Amygdala (tissue), 56 donors: ENCODE measurements around the gene SDC1.

Source experiments
- DNase-seq, 56 donors: peaks; one replicate each; lab custom pipeline; 2025; lab: John Stamatoyannopoulos, UW

SDC1 gene

GRCh38 chr2:20186855-20187187 lies 38.1 kb downstream of the SDC1 start:
- DNase-seq, result no peak

- DNase-seq, result peak in 15 of 56 donors; percentile 5 to 60 (median 18)
Observed at GRCh38 chr2:20186078-20186854, 38.7 kb downstream of the SDC1 start.

DNA sequence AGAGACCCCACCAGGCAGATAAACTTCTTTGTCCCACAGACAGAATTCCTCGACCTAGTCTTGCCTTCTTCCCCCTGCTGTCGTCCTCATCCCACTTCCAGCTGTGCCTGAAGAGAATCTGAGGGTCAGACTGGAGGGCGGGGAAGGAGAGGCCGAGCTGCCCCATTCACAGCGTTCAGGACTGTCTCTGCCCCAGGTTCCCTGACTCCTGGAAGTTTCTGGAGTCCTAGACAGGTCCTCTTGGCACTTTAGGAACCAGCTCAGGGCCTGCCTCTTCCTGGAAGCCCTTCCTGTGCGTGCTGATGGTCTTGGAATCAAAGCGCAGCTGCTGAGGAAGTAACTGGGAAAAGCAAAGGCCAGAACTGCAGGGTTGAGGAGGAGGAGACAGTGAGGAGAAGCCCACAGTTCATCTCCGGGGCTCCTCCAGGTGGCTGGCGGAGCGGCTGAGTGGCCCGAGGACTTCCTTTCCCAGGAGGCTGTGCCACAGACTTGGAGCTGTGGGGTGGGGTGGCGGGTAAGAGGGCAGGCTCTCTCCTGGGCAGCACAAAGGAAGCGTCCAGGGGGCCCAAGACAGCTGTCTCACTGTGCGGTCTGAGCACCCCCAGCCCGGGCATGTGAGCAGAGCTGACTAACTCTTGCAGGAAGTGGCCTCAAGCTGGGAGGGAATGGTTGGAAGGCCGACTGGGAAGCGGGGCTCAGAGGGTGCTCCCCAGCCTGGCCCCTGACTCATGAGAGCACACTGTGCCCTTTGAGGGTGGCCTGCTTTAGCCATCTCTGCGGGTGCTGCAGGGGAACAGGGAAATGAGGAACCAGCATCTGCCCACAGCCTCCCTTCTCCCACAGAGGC lies 39.5 kb downstream of the SDC1 start:
- peak in 1 of 56 donors; percentile 6 for DNase-seq

DNA sequence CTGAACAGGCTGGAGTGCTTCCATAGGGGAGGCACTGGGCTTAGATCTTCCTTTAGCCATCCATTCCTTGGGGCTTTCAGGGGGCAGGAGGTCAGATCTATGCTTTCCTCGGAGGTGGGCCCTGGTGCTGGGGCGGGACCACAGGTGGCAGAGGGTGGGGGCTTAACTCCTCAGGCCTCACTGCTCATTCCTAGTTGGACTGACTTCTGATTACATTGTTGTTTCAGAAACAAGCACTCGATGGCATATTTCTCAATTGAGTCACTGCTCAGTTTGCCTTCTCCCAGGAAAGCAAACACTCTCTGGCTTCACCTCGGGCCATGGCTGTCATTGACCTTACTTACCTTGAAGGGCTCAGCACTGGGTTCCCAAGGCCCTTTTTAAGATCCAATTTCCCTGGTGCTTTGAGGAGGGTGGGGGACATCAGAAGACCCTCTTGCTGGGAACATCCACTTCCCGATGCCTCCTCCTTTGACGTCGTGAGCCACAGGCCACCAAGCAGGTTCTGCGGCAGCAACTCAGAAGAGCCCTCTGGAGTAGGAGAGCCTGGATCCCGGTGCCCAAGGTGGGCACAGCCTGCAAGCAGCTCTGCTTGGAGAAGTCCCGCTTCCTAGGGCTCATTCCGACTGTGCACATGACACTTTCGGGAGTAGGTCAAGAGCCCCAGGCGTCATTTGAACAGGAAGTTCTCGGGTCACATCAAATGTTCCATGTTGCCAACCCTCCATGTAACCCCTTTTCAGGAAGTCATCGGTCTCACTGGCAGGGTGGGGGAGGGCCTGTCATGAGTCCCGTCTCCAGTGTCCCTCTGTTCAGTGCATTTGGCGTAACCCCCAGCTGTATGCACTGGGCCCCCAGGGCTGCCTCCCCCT lies 40.6 kb downstream of the SDC1 start:
- no peak for DNase-seq

- DNase-seq, result no peak
Observed at GRCh38 chr2:20183373-20183772, 41.6 kb downstream of the SDC1 start.

GRCh38 chr2:20182241-20182931 lies 42.5 kb downstream of the SDC1 start:
- no peak for DNase-seq

DNA sequence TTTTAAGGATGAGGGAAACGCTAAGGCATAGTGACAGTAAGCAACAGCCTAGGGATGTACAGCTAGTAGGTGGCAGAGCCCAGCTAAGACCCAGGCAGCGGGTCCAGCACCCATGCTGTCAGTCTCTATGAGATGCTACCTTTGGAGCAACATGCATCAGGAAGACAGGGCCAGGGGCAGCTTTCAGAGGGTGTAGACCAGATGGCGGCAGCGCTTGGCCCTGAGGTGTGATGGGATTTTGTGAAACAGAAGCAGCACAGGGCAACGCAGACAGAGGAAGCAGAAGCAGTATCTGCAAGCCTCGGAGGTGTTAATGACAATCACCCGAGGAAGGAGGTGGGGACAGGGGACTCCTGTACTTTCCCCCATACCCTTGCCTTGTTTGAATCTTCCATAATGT lies 43.2 kb downstream of the SDC1 start:
- no peak for DNase-seq

DNA sequence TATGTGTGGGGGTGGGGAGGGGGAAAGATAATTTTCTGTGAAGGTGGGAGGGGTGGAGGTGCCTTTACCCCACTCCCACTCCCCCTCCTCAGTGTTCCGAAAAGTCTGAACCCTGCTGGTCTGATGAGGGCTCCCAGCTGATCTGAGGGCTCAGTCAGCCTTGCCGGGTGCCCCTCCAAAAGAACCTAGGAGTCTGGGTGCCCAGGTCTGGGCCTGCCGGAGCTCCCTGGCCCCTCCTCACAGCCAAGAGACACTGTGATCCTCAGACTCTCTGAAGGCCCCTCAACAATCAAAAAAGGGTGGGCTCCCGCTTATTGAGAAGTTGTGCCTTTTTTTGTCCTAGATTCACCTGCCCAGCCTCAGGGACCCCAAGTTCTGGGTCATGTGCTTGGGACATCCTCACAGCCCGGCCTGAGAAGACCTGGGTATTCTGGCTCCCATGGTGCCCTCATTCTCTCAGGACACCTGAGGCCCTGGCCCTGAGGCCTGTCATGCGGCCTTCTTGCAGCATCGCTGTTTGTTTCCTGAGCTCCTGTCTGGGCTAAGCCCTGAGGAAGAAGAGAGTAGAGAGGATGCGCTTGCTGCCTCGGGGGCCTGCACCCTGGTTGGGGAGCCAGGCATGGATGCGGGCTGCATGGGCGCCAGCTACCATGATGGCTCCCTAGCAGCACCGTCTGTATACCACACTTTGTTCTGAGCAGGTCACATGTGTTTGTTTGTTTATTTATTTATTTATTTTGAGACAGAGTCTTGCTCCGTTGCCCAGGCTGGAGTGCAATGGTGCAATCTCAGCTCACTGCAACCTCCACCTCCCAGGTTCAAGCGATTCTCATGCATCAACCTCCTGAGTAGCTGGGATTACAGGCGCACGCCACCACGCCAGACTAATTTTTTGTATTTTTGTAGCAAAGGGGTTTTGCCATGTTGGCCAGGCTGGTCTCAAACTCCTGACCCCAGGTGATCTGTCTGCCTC lies 44.0 kb downstream of the SDC1 start:
- no peak for DNase-seq

DNA sequence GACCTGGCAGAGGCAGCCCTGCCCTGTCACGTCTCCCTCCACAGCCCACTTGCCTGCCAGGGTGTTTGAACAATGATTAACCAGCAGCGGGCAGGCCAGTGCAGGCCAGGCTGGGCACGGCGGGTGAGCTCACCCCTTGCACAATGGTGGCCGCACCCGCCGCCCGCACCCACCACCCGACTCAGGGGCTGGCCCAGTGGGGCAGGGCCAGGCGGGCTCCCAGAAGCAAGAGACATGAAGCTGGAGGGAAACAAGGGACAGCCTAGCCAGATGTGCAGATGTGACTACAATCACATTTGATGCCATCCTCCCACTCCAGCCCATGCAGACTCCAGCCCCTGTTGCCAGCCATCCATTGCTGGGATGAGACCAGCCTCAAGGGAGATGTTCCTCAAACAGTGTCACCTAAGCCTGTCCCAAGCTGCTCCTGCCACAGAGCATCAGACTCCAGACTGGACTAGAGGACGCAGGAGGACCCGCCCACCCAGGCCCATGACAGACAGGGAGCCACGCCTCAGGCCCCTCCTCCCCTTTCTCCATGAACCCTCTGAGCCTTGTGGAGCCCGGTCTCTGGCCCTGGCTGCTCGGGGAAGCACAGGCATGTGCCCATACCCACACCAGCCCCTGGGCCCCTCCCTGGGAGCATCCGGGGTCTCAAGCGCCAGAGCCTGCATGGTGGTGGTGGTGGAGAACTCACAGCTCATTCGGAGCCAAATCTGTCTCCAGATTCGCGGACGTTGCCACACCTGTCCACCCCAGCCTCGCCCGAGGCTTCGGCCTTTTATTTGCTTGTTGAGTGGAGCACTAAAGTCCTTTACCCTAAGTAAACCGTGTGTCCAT lies 45.0 kb downstream of the SDC1 start:
- no peak for DNase-seq

GRCh38 chr2:20179466-20179754 lies 45.5 kb downstream of the SDC1 start:
- DNase-seq, result no peak

DNA sequence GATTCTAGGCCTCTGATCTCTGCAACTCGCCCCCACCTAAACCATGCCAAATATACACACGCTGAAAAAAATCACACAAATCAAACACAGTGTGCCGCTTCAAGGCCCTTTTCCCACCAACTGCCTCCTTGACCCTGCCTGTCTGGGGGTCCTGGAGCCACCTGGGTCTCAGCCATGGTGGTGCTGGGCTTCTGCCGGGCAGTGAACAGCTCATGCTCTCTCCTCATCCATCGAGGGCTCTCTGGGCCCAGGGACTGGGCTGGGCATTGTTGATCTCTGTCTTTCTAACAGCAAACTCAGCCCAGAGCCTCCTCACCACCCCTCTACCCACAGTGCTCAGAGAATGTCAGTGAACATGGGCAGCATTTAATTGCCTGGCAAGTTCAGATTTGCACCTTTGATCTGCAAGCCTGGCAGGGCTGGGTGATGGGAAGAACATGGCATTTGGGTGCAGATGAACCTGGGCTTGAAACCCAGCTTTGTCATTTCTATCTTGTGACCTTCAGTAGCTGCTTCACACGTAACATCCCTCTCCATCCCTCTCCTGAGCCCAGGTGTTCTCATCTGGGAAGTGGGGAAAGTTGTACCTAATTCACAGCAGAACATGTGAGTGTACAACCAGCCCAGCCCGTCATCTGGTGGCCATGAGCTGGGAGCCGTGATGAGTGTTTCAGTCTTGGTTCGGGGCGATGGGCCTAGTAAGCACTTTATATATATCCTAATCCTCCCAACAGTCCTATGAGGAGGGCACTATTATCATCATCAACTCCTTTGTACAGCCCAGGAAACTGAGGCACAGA lies 46.1 kb downstream of the SDC1 start:
- no peak for DNase-seq

- DNase-seq, result no peak
Observed at GRCh38 chr2:20178249-20178607, 46.7 kb downstream of the SDC1 start.

DNA sequence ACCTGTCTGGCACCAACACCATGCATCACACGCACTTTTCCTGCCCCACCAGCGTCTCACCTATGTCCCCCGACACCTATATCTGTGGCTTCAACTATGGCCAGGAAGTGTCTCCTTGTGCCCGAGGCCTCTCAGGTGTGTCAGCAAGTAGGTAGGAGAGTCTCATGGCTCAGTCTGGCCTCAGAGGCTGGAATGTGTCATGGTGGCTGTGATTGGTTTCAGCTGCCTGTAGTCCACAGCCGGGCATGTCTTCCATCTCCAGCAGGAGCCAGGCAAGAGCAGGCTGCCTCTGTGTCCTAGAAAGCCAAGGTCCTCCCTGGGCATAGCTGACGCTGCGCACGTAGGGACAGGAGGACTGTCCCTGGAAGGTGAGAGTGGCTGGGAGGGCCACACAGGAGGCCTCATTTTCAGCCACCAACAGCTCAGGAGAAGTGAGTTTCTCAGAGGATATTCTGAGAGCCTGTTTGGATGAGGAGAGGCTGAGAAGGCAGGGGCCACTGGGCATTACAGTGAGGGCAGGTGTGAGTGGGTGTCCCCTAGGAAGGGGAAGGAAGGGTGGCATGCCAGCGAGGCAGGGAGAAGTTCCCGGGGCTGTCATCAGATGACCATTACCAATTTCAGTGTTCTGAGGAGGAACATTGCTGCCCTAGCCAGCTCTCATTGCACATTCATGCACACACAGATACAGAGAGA lies 47.2 kb downstream of the SDC1 start:
- no peak for DNase-seq

DNA sequence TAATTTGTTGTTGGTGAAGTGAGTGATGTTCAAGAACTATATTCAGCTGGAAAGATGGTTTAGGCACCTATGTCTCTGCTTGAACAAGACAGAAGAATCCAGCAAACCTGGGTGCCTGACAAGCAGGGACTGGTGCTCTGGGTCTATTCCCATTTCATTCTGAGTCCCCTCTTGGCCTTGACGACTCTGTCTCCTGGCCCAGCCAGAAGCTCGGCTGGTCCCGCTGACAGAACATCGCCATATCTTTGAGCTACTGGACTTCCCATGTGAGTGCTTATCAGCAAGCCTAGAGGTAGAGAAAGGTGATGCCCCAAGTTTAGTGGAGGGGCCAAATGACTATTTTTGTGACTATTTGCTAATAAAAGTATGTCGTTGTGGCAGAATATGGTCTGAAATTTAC lies 48.2 kb downstream of the SDC1 start:
- no peak for DNase-seq

GRCh38 chr2:20175931-20176330 lies 49.0 kb downstream of the SDC1 start:
- DNase-seq, result no peak

DNA sequence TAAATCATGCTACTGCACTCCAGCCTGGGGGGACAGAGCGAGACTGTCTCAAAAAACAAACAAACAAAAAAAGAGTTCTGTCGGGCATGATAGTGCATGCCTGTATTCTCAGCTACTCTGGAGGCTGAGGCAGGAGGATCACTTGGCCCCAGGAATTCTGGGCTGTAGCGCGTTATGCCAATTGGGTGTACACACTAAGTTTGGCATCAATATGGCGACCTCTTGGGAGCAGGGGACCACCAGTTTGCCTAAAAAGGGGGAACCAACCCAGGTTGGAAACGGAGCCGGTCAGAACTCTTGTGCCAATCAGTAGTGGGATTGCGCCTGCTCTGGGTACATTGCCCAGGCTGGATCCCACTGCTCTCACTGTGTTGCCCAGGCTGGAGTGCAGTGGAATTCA lies 49.7 kb downstream of the SDC1 start:
- DNase-seq, result no peak

DNA sequence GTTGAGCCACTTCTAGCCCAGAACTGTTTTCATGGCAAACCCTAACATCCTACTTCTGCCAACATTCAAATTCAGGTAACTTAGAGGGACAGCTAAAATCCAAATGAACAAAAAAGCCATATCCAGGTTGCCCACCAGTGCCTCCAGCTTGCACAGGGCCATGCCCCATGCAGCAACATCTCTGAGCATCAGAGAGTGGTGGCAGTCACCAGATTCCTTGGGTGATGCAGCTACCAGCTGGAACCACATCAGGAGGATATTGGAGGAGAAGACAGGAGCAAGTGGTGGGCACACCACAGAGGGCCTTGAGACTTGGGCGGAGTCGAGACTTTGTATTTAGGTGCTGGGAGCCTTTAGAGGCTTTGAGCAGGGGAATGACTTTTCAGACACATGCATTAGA lies 50.5 kb downstream of the SDC1 start:
- DNase-seq, result no peak
